ENCODE results near the gene AREG.

- TF ChIP-seq CTCF (conservative IDR thresholded peaks at IDR 0.05; ENCODE audit: low read depth, low read length) (no peak), USF2 (IDR thresholded peaks at IDR 0.05; ENCODE audit: low read depth, low read length) (no peak), CHD1 (IDR thresholded peaks at IDR 0.05; ENCODE audit: low read depth, low read length) (no peak), POLR2A (IDR thresholded peaks at IDR 0.05; ENCODE audit: low read depth, low read length) (no peak), CEBPB (IDR thresholded peaks at IDR 0.05; ENCODE audit: low read depth, low read length) (no peak), SMC3 (IDR thresholded peaks at IDR 0.05; ENCODE audit: low read depth, low read length) (no peak), RFX5 (IDR thresholded peaks at IDR 0.05; ENCODE audit: low read depth, low read length) (no peak), RAD21 (IDR thresholded peaks at IDR 0.05; ENCODE audit: low read length) (no peak), RCOR1 (IDR thresholded peaks at IDR 0.05; ENCODE audit: insufficient replicate concordance, low read length) (no peak), BHLHE40 (IDR thresholded peaks at IDR 0.05; ENCODE audit: low read depth, low read length) (no peak), MAZ (IDR thresholded peaks at IDR 0.05; ENCODE audit: borderline replicate concordance, low read depth, low read length) (no peak), ELK1 (IDR thresholded peaks at IDR 0.05; ENCODE audit: borderline replicate concordance, low read depth, low read length) (no peak), FOS (IDR thresholded peaks at IDR 0.05; ENCODE audit: low read depth, low read length) (no peak)
Measured at GRCh38 chr4:74397748-74398426, 47.0 kb upstream of the AREG start.

Data from IMR-90 (cell line).